ENCODE measurements around the gene ZDHHC7. TPM values are rescaled to one million over a fixed set of nuclear protein-coding genes. Genes with fewer than 3 reads are reported as not detected.

The ZDHHC7 gene
- total RNA-seq, 1 experiment from 2014 or later: 39.1 TPM

DNA sequence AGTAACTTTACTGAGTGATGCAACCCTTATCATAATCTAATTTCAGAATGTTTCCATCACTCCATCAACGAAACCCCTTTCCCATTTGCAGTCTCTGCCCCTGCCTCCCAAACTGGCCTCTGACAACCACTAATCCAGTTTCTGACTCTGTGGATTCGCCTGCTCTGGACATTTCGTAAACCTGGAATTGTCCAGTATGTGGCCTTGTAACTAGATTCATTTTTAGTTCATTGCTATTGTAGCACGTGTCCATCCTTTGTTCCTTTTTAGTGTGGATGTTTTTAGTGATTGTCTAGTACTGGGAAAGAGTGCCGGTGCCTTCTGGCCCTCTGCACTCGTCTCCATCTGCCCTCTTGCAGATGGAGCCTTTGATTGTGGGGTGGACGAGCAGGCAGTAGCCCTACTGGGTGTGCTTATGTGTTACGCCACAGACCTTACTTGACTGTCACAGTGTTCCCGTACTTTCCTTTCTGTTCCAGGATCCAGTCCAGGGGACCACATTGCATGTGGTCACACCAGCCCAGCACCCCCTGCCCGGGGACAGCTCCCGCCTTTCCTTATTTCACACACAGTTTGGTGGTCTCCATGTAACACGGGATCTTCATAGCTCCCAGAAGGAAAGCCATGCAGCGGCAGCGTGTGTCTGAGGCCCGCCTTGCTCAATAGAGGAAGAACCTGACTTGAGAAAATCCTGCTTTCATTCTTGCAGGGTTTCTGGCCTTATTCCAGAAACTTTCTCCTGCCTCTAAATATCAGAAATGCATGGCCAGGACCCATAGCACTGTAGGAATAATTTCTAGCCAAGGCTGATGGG is 25.1 kb upstream of the ZDHHC7 start:
- Histone ChIP-seq H4K8ac (replicated peaks; ENCODE audit: insufficient read length, low read depth, low read length) (no peak overlapping the region), H3K23ac (ENCODE audit: insufficient read length, low read depth, low read length) (no peak overlapping the region), H2BK5ac (ENCODE audit: insufficient read length, low read length) (no peak overlapping the region), H3K27me3 (ENCODE audit: insufficient read depth, low read length) (no peaks in the 10 kb centered on the region), H2BK120ac (ENCODE audit: low read depth, low read length, poor library complexity, severe bottlenecking) (no peak overlapping the region), H3K4ac (ENCODE audit: low read depth, low read length) (no peak overlapping the region), H3K18ac (ENCODE audit: insufficient read length, low read depth, low read length) (no peak overlapping the region), H3K9me3 (ENCODE audit: control insufficient read depth, low read depth, low read length) (no peaks in the 10 kb centered on the region), H2AK5ac (ENCODE audit: insufficient read length, low read length) (no peak overlapping the region), H2BK15ac (ENCODE audit: low read depth, low read length) (no peak overlapping the region), H2BK12ac (ENCODE audit: insufficient read length, low read depth, low read length) (no peak overlapping the region), H2AFZ (ENCODE audit: low read length) (no peak overlapping the region), H3K56ac (ENCODE audit: insufficient read length, low read depth, low read length) (no peak overlapping the region), H4K20me1 (ENCODE audit: control insufficient read depth, insufficient read depth, insufficient read length) (no peaks in the 10 kb centered on the region), H3K79me2 (ENCODE audit: insufficient read depth, low read length) (no peaks in the 10 kb centered on the region), H3K79me1 (ENCODE audit: insufficient read depth, low read depth, low read length, poor library complexity, severe bottlenecking) (no peaks in the 10 kb centered on the region), H3K4me1 (ENCODE audit: insufficient read depth, low read length) (no peaks in the 10 kb centered on the region), H3K27ac (ENCODE audit: insufficient read length, low read depth, low read length) (no peak overlapping the region), H3K9ac (ENCODE audit: extremely low read depth, insufficient read length, low read length) (no peak overlapping the region), H3K14ac (ENCODE audit: insufficient read depth, low read length) (no peak overlapping the region), H4K5ac (ENCODE audit: insufficient read length, low read depth, low read length) (no peak overlapping the region), H4K91ac (ENCODE audit: insufficient read length, low read depth, low read length) (no peak overlapping the region), H3K23me2 (ENCODE audit: insufficient read length, low read depth, low read length, poor library complexity, severe bottlenecking) (no peaks in the 10 kb centered on the region), H3T11ph (ENCODE audit: low read length) (no peak overlapping the region), H3K4me2 (ENCODE audit: insufficient read depth, insufficient read length, low read length) (no peak overlapping the region), H2BK20ac (ENCODE audit: low read depth, low read length, poor library complexity, severe bottlenecking) (no peak overlapping the region)
- TF ChIP-seq, protein P1, sequence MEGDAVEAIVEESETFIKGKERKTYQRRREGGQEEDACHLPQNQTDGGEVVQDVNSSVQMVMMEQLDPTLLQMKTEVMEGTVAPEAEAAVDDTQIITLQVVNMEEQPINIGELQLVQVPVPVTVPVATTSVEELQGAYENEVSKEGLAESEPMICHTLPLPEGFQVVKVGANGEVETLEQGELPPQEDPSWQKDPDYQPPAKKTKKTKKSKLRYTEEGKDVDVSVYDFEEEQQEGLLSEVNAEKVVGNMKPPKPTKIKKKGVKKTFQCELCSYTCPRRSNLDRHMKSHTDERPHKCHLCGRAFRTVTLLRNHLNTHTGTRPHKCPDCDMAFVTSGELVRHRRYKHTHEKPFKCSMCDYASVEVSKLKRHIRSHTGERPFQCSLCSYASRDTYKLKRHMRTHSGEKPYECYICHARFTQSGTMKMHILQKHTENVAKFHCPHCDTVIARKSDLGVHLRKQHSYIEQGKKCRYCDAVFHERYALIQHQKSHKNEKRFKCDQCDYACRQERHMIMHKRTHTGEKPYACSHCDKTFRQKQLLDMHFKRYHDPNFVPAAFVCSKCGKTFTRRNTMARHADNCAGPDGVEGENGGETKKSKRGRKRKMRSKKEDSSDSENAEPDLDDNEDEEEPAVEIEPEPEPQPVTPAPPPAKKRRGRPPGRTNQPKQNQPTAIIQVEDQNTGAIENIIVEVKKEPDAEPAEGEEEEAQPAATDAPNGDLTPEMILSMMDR (conservative IDR thresholded peaks at IDR 0.05): no peak
- Mint-ChIP-seq H3K9me3 (no peaks in the 10 kb centered on the region), H3K27ac (peak overlapping the region in 1 of 3 experiments; percentile 49; a peak in 1 of 7 replicates), H3K36me3 (ENCODE audit: insufficient read depth in 1 of 3, low read depth in 3 of 3) (no peaks in the 10 kb centered on the region), H3K4me1 (peaks cover 6 to 7% of the 10 kb centered on the region in 2 experiments; a peak in 3 of 4 replicates), H3K4me3 (no peak overlapping the region), H3K27me3 (ENCODE audit: low read depth) (peaks cover 6% of the 10 kb centered on the region)
- DNase-seq: no peak
- no CpG with 5 or more reads among the region's 15 CpGs for WGBS (ENCODE audit: extremely low coverage, insufficient read length, low lambda C conversion rate)

All from H9 (cell line).